DND-41 (cell line): ENCODE measurements around the gene C12orf56.

Experiments
- ATAC-seq: fragments of 200-7000 bp; cut with Tn5 transposase; 3 replicates; pipeline ENCODE4 v1.9.1; 2021; ENCODE audit warnings: low read depth; ENCODE audit not compliant: insufficient read depth
- DNase-seq: peaks from one replicate; pipeline ENCODE4 v3.0.0-alpha.2; 2020
- H2AFZ ChIP-seq: 2 replicates; pipeline ENCODE4 v1.6.0; 2012; ENCODE audit warnings: low read depth, low read length
- H3K27ac ChIP-seq: 2 replicates; pipeline ENCODE4 v1.5.1; 2012; ENCODE audit warnings: low read length, inconsistent platforms
- H3K27me3 ChIP-seq: fragments of 200-600 bp; sonication (generic); 2 replicates; pipeline ENCODE4 v1.6.0; 2012; ENCODE audit warnings: low read length, mild to moderate bottlenecking, inconsistent platforms; ENCODE audit not compliant: insufficient read depth, poor library complexity
- H3K36me3 ChIP-seq: 2 replicates; pipeline ENCODE4 v1.5.1; 2012; ENCODE audit warnings: low read length, inconsistent platforms; ENCODE audit not compliant: insufficient read depth
- H3K4me1 ChIP-seq: 2 replicates; pipeline ENCODE4 v1.5.1; 2012; ENCODE audit warnings: mild to moderate bottlenecking, low read length; ENCODE audit not compliant: insufficient read depth
- H3K4me2 ChIP-seq: 2 replicates; pipeline ENCODE4 v1.6.0; 2012; ENCODE audit warnings: mild to moderate bottlenecking, moderate library complexity, low read length, inconsistent platforms; ENCODE audit not compliant: insufficient read depth
- H3K4me3 ChIP-seq, 2 experiments: fragments of 200-600 bp in 1 of 2; shearing (Covaris generic) in 1 of 2; 2 replicates each; pipeline ENCODE4 v1.5.1; 2012 to 2016; ENCODE audit warnings: inconsistent platforms in 2 of 2, low read length in 2 of 2, mild to moderate bottlenecking in 2 of 2, low read depth in 1 of 2, moderate library complexity in 1 of 2
- H3K79me2 ChIP-seq: 2 replicates; pipeline ENCODE4 v1.6.0; 2012; ENCODE audit warnings: low read length, inconsistent platforms; ENCODE audit not compliant: insufficient read depth
- H3K9ac ChIP-seq: 2 replicates; pipeline ENCODE4 v1.6.0; 2012; ENCODE audit warnings: low read depth, mild to moderate bottlenecking, inconsistent platforms, low read length, moderate library complexity
- H3K9me3 ChIP-seq: 2 replicates; pipeline ENCODE4 v1.5.1; 2012; ENCODE audit warnings: low read length, moderate library complexity, mild to moderate bottlenecking, inconsistent platforms; ENCODE audit not compliant: insufficient read depth, severe bottlenecking
- H4K20me1 ChIP-seq: 2 replicates; pipeline ENCODE4 v1.6.0; 2012; ENCODE audit warnings: low read length; ENCODE audit not compliant: insufficient read depth
- EZH2 ChIP-seq: IDR thresholded peaks from 3 replicates; pipeline ENCODE4 v1.6.1; 2012; ENCODE audit warnings: borderline replicate concordance, low read depth, mild to moderate bottlenecking, moderate library complexity, low read length, inconsistent platforms; ENCODE audit not compliant: severe bottlenecking
- TF ChIP-seq, protein P1 (sequence below): IDR thresholded peaks from 2 replicates; pipeline ENCODE4 v1.5.1; 2012; ENCODE audit warnings: borderline replicate concordance, low read length, moderate library complexity, mild to moderate bottlenecking; ENCODE audit not compliant: poor library complexity, severe bottlenecking; ENCODE audit errors: extremely low read depth

Gene C12orf56

DNA sequence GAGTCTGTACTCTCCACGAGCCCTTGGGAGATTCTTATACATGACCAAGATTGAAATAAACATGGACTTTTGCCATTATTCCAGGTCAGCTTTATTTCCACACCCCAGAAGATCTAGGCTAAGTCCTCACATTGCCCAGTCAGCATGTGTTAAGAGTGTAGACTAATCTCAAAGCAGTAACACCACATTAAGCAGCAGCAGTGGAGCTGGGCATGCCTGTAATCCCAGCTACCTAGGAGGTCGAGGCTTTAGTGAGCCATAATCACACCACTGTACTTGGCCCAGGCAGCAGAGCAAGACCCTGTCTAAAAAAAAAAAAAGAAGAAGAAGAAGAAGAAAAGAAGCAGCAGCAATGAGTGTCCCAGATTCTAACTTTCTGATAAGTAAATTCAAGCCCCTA, 65.5 kb downstream of the C12orf56 start:
- no peak for ATAC-seq
- no peak for DNase-seq
- TF ChIP-seq, protein P1, sequence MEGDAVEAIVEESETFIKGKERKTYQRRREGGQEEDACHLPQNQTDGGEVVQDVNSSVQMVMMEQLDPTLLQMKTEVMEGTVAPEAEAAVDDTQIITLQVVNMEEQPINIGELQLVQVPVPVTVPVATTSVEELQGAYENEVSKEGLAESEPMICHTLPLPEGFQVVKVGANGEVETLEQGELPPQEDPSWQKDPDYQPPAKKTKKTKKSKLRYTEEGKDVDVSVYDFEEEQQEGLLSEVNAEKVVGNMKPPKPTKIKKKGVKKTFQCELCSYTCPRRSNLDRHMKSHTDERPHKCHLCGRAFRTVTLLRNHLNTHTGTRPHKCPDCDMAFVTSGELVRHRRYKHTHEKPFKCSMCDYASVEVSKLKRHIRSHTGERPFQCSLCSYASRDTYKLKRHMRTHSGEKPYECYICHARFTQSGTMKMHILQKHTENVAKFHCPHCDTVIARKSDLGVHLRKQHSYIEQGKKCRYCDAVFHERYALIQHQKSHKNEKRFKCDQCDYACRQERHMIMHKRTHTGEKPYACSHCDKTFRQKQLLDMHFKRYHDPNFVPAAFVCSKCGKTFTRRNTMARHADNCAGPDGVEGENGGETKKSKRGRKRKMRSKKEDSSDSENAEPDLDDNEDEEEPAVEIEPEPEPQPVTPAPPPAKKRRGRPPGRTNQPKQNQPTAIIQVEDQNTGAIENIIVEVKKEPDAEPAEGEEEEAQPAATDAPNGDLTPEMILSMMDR, result no peak
- no peak for TF ChIP-seq EZH2

DNA sequence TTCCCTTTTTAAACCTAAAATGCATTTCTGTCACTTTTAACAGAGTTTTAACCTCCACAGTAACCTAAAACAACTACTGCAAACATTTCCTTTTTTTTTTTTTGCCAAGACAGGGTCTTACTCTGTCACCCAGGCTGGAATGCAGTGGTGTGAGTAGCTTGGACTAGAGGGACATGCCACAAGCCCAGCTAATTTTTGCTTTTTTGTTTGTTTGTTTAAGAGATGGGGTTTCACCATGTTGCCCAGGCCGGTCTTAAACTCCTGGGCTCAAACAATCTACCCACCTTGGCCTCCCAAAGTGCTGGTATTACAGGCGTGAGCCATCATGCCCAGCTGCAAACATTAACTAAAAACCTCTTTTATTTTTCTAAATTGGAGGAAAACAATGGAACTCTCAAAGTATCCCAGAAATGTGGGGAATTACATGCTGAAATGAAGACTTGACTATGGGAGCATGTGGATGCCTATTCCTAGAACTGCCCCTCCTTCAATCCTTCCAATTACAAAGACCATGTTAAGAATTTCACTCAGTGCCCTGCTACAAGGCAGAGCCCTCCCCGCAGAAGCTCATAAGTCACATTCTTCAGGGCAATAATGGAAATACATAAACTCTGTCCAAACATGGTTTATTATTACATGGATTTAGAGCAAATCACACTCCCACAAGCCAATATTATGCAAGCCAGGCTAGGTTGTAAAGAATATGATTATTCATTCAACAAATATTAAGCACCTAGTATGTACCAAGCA, 66.9 kb downstream of the C12orf56 start:
- no peaks in the 10 kb centered on the region for H3K36me3 ChIP-seq
- no peak overlapping the region for H3K4me2 ChIP-seq
- ATAC-seq (no peak), DNase-seq (no peak)
- H3K4me1 ChIP-seq, result no peaks in the 10 kb centered on the region
- no peak overlapping the region for H3K27ac ChIP-seq
- H2AFZ ChIP-seq, result no peak overlapping the region
- no peaks in the 10 kb centered on the region for H3K27me3 ChIP-seq
- no peak overlapping the region for H3K9ac ChIP-seq
- no peak overlapping the region for H3K4me3 ChIP-seq
- TF ChIP-seq, protein P1, result no peak
- TF ChIP-seq EZH2, result no peak
- H4K20me1 ChIP-seq, result no peaks in the 10 kb centered on the region
- H3K9me3 ChIP-seq, result no peaks in the 10 kb centered on the region
- no peaks in the 10 kb centered on the region for H3K79me2 ChIP-seq

More for the DNA sequence above, 65.5 kb downstream of the C12orf56 start:
- Histone ChIP-seq H2AFZ (no peak overlapping the region), H3K27ac (no peak overlapping the region), H3K27me3 (no peaks in the 10 kb centered on the region), H3K9me3 (no peaks in the 10 kb centered on the region), H3K9ac (no peak overlapping the region), H3K4me2 (no peak overlapping the region), H3K79me2 (no peaks in the 10 kb centered on the region), H3K4me1 (no peaks in the 10 kb centered on the region), H3K36me3 (no peaks in the 10 kb centered on the region), H3K4me3 (no peak overlapping the region), H4K20me1 (no peaks in the 10 kb centered on the region)

DNA sequence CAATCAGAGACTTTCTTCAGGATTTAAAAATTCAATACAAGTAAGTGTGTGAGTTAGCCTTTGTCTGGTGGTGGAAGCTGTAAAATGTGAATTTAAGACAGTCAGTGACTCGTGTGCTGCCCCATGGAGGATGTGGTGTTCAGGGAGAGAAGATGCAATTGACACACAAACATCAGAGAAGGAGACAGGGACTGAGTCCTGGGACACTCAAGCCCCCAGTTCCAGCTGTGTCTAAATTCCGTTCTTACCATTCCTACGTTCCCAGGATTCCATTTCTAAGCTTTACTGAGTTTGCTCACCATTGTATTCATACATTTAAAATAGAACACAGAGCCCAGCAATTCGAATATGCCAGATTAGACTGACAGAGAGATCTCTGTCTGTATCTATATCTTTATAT, 67.6 kb downstream of the C12orf56 start:
- H3K36me3 ChIP-seq, result no peaks in the 10 kb centered on the region
- DNase-seq, result no peak

More for the DNA sequence above, 67.6 kb downstream of the C12orf56 start:
- no peak overlapping the region for H3K4me2 ChIP-seq
- no peak for ATAC-seq
- no peak for TF ChIP-seq EZH2
- TF ChIP-seq, protein P1, result no peak
- H3K9me3 ChIP-seq, result no peaks in the 10 kb centered on the region
- no peaks in the 10 kb centered on the region for H3K79me2 ChIP-seq
- H3K27ac ChIP-seq, result no peak overlapping the region
- no peak overlapping the region for H3K4me3 ChIP-seq
- no peak overlapping the region for H2AFZ ChIP-seq
- H3K27me3 ChIP-seq, result no peaks in the 10 kb centered on the region
- no peaks in the 10 kb centered on the region for H4K20me1 ChIP-seq
- no peaks in the 10 kb centered on the region for H3K4me1 ChIP-seq
- H3K9ac ChIP-seq, result no peak overlapping the region
